A549 (cell line): ENCODE results near the gene FMO3. TPM values are rescaled to one million over a fixed set of nuclear protein-coding genes. Genes with fewer than 3 reads are reported as not detected.

Experiments used
- ATAC-seq, 2 experiments: fragments of 200-7000 bp in 1 of 2; fragments of >200 bp in 1 of 2; cut with Nextera tagmentation in 1 of 2; cut with Tn5 transposase in 1 of 2; 3 replicates each; pipeline versions ENCODE4 v1.8.0 to v1.9.1; 2018 to 2020; ENCODE audit warnings: mild to moderate bottlenecking in 1 of 2, moderate library complexity in 1 of 2
- CTCF ChIA-PET: fragments of 300-600 bp; sonication (Branson Sonifier 250); formaldehyde crosslinking; extraction: SDS; loops from one replicate; lab custom pipeline; 2021; ENCODE audit warnings: antibody characterized with exemption, inconsistent platforms; lab: Yijun Ruan, JAX
- POLR2A ChIA-PET: fragments of 350-600 bp; formaldehyde crosslinking; extraction: SDS; loops from one replicate; lab custom pipeline; 2021; ENCODE audit warnings: antibody characterized with exemption, inconsistent platforms; lab: Yijun Ruan, JAX
- DNase-seq, 2 experiments: peaks; one replicate each; pipeline versions ENCODE4 v3.0.0 to v3.0.0-alpha.2; 2011 to 2016; ENCODE audit warnings: low read depth in 1 of 2, low spot score in 1 of 2
- FAIRE-seq: peaks from 2 replicates; lab custom pipeline; 2011; peaks lifted over from hg19 to GRCh38; lab: Jason Lieb, UNC
- H3K27ac ChIP-seq, 2 experiments: fragments of >200 bp; sonication (Bioruptor Twin); formaldehyde crosslinking; 3 replicates each; pipeline ENCODE4 v1.5.1; 2016 to 2017
- H3K4me1 ChIP-seq: fragments of >200 bp; sonication (Bioruptor Twin); formaldehyde crosslinking; 3 replicates; pipeline ENCODE4 v1.6.1; 2016
- H3K4me2 ChIP-seq: fragments of >200 bp; sonication (Bioruptor Twin); formaldehyde crosslinking; 3 replicates; pipeline ENCODE4 v1.6.1; 2016
- H3K4me3 ChIP-seq: fragments of >200 bp; sonication (Bioruptor Twin); formaldehyde crosslinking; 3 replicates; pipeline ENCODE4 v1.5.1; 2016
- H3K9me3 ChIP-seq: fragments of >200 bp; sonication (Bioruptor Twin); formaldehyde crosslinking; 3 replicates; pipeline ENCODE4 v1.6.1; 2016
- BCL3 ChIP-seq: fragments of >200 bp; sonication (Bioruptor Twin); formaldehyde crosslinking; IDR thresholded peaks from 3 replicates; pipeline ENCODE4 v1.6.1; 2016
- BHLHE40 ChIP-seq: IDR thresholded peaks from 2 replicates; pipeline ENCODE4 v1.6.1; 2012; ENCODE audit warnings: low read depth, low read length, inconsistent platforms
- CHD2 ChIP-seq: fragments of 150-350 bp; IDR thresholded peaks from 2 replicates; pipeline ENCODE4 v1.6.1; 2014; ENCODE audit warnings: low read length; ENCODE audit not compliant: partially characterized antibody
- EHMT2 ChIP-seq: fragments of 200-600 bp; sonication (generic); IDR thresholded peaks from 2 replicates; pipeline ENCODE4 v1.6.1; 2016; ENCODE audit warnings: antibody characterized with exemption, low read depth, mild to moderate bottlenecking, moderate library complexity
- ELK1 ChIP-seq: fragments of 150-350 bp; IDR thresholded peaks from 2 replicates; pipeline ENCODE4 v1.6.1; 2014; ENCODE audit warnings: low read depth, mild to moderate bottlenecking, low read length
- ESRRA ChIP-seq: fragments of 150-350 bp; IDR thresholded peaks from 2 replicates; pipeline ENCODE4 v1.6.1; 2014; ENCODE audit warnings: mild to moderate bottlenecking, low read length, borderline replicate concordance
- HDAC2 ChIP-seq: fragments of 200-600 bp; sonication (generic); IDR thresholded peaks from 2 replicates; pipeline ENCODE4 v1.6.1; 2016
- HMGXB4 ChIP-seq: fragments of 250-450 bp; sonication (Bioruptor Pico); IDR thresholded peaks from 2 replicates; pipeline ENCODE4 v1.5.0; 2021; ENCODE audit warnings: mild to moderate bottlenecking, moderate library complexity, borderline replicate concordance
- HOXB13 ChIP-seq: fragments of 250-450 bp; sonication (Bioruptor Pico); IDR thresholded peaks from 2 replicates; pipeline ENCODE4 v1.5.0; 2020; ENCODE audit warnings: low read depth, mild to moderate bottlenecking, moderate library complexity
- HOXB5 ChIP-seq: fragments of 250-450 bp; sonication (Bioruptor Pico); IDR thresholded peaks from 2 replicates; pipeline ENCODE4 v1.5.0; 2020; ENCODE audit warnings: mild to moderate bottlenecking, moderate library complexity
- KDM1A ChIP-seq: fragments of 200-600 bp; sonication (generic); IDR thresholded peaks from 2 replicates; pipeline ENCODE4 v1.6.1; 2016; ENCODE audit warnings: low read depth, mild to moderate bottlenecking
- KDM5A ChIP-seq: fragments of 200-600 bp; sonication (generic); IDR thresholded peaks from 2 replicates; pipeline ENCODE4 v1.6.1; 2016; ENCODE audit warnings: antibody characterized with exemption, mild to moderate bottlenecking
- MYC ChIP-seq: IDR thresholded peaks from 2 replicates; pipeline ENCODE4 v1.6.1; 2012; ENCODE audit warnings: mild to moderate bottlenecking, inconsistent platforms, low read length, improper control_type of control experiment, borderline replicate concordance
- NFE2L2 ChIP-seq: fragments of 150-350 bp; conservative IDR thresholded peaks from 2 replicates; pipeline ENCODE4 v1.6.1; 2014; ENCODE audit warnings: low read length
- NR3C1 ChIP-seq: fragments of >200 bp; sonication (Bioruptor Twin); formaldehyde crosslinking; IDR thresholded peaks from 3 replicates; pipeline ENCODE4 v1.6.1; 2017
- PBX3 ChIP-seq: IDR thresholded peaks from 2 replicates; pipeline ENCODE4 v1.6.1; 2012
- POLR2A ChIP-seq: IDR thresholded peaks from 2 replicates; pipeline ENCODE4 v1.6.1; 2012; ENCODE audit warnings: mild to moderate bottlenecking, low read length
- RAD21 ChIP-seq, 2 experiments: fragments of >200 bp in 1 of 2; sonication (Bioruptor Twin) in 1 of 2; formaldehyde crosslinking in 1 of 2; IDR thresholded peaks in 1 of 2; conservative IDR thresholded peaks in 1 of 2; 2 replicates in 1 of 2; 3 replicates in 1 of 2; pipeline ENCODE4 v1.6.1; 2012 to 2018; ENCODE audit warnings: inconsistent platforms in 1 of 2
- RCOR1 ChIP-seq: fragments of 150-350 bp; IDR thresholded peaks from 2 replicates; pipeline ENCODE4 v1.6.1; 2014; ENCODE audit warnings: antibody characterized with exemption, low read length, low read depth
- RFX5 ChIP-seq: fragments of 450-650 bp; IDR thresholded peaks from 2 replicates; pipeline ENCODE4 v1.7.1; 2014; ENCODE audit warnings: antibody characterized with exemption, mild to moderate bottlenecking, moderate library complexity
- RNF2 ChIP-seq: fragments of 200-600 bp; sonication (generic); IDR thresholded peaks from 2 replicates; pipeline ENCODE4 v1.6.1; 2016; ENCODE audit warnings: low read depth, mild to moderate bottlenecking, antibody characterized with exemption, moderate library complexity, borderline replicate concordance
- TFCP2L1 ChIP-seq: fragments of 250-450 bp; sonication (Bioruptor Pico); IDR thresholded peaks from 2 replicates; pipeline ENCODE4 v1.5.0; 2021; ENCODE audit warnings: mild to moderate bottlenecking
- ZNF302 ChIP-seq: fragments of 250-450 bp; sonication (Bioruptor Pico); IDR thresholded peaks from 2 replicates; pipeline ENCODE4 v1.9.0; 2021; ENCODE audit warnings: inconsistent platforms, mild to moderate bottlenecking, moderate library complexity
- ZSCAN20 ChIP-seq: fragments of 250-450 bp; sonication (Bioruptor Pico); IDR thresholded peaks from 2 replicates; pipeline ENCODE4 v1.8.0; 2022; ENCODE audit warnings: mild to moderate bottlenecking, moderate library complexity
- WGBS: methylation state at CpG from one replicate; pipeline ENCODE4 v1.1.6; 2017; ENCODE audit errors: missing lambda C conversion rate; 5-methylcytosine and 5-hydroxymethylcytosine counted together
- polyA plus RNA-seq, 4 experiments: library from polyadenylated mRNA; depleted of rRNA in 3 of 4; stranded (reverse); fragments of >200 nt; fragmentation: RNase III in 1 of 4; extraction: RNeasy Plus Mini Kit Qiagen cat#74134 plus additional on column Dnase treatment in 1 of 4; gene quantifications; 2 replicates in 3 of 4; 3 replicates in 1 of 4; pipeline ENCODE4 v1.2.3, GENCODE V29; 2011 to 2017

The FMO3 gene
- polyA plus RNA-seq, 2 of the 4 experiments (the other 2 are of a cell fraction), result not detected

- CTCF ChIA-PET, result no interaction called here
- H3K9me3 ChIP-seq, result no peaks in the 10 kb centered on the region
- H3K4me1 ChIP-seq, result no peaks in the 10 kb centered on the region
- no peak for TF ChIP-seq TFCP2L1 (CRISPR knock-in tag)
- no peak for TF ChIP-seq HOXB13 (CRISPR knock-in tag)
- TF ChIP-seq NR3C1, result no peak
- TF ChIP-seq RFX5, result no peak
- no peak for TF ChIP-seq RCOR1
- TF ChIP-seq BHLHE40, result no peak
- no peak for TF ChIP-seq MYC
- TF ChIP-seq EHMT2, result no peak
- TF ChIP-seq ESRRA, result no peak
- no peak for TF ChIP-seq NFE2L2
- no peak for TF ChIP-seq POLR2A
- no peak for TF ChIP-seq KDM1A
- no peak for TF ChIP-seq ZSCAN20 (CRISPR knock-in tag)
- no peak for TF ChIP-seq BCL3
- no peak for TF ChIP-seq KDM5A
- TF ChIP-seq ZNF302 (CRISPR knock-in tag), result no peak
- TF ChIP-seq CHD2, result no peak
- no peak for TF ChIP-seq ELK1
- TF ChIP-seq RAD21 (conservative IDR thresholded peaks at IDR 0.05 in 1 of 2, IDR thresholded peaks at IDR 0.05 in 1 of 2), result no peak
- H3K27ac ChIP-seq, result no peak overlapping the region
- POLR2A ChIA-PET, result no interaction called here
- FAIRE-seq (no peak), DNase-seq (no peak), ATAC-seq (no peak)
- 24% methylated on average over 3 of the region's 3 CpGs for WGBS
- no peak overlapping the region for H3K4me3 ChIP-seq
- H3K4me2 ChIP-seq, result no peak overlapping the region
These were observed 16.7 kb downstream of the FMO3 start for GRCh38 chr1:171107262-171107940.

GRCh38 chr1:171107969-171108368 lies 17.3 kb downstream of the FMO3 start:
- no peak overlapping the region for H3K4me2 ChIP-seq
- TF ChIP-seq HOXB5 (CRISPR knock-in tag), result no peak
- ATAC-seq (no peak), FAIRE-seq (no peak), DNase-seq (no peak)
- H3K9me3 ChIP-seq, result no peaks in the 10 kb centered on the region
- H3K27ac ChIP-seq, result no peak overlapping the region
- 8% methylated on average over 8 of the region's 8 CpGs for WGBS
- H3K4me1 ChIP-seq, result no peaks in the 10 kb centered on the region
- ChIA-PET CTCF (no interaction called here), POLR2A (no interaction called here)
- H3K4me3 ChIP-seq, result no peak overlapping the region

- ATAC-seq (no peak), FAIRE-seq (no peak), DNase-seq (no peak)
- Histone ChIP-seq H3K4me1 (no peaks in the 10 kb centered on the region), H3K4me2 (no peak overlapping the region), H3K27ac (no peak overlapping the region), H3K9me3 (no peaks in the 10 kb centered on the region), H3K4me3 (no peak overlapping the region)
- 51% methylated on average over 7 of the region's 7 CpGs for WGBS
- POLR2A ChIA-PET, result no interaction called here
- CTCF ChIA-PET, result no interaction called here
- TF ChIP-seq PBX3 (no peak), BCL3 (no peak), HMGXB4 (CRISPR knock-in tag) (no peak), ELK1 (no peak), RAD21 (conservative IDR thresholded peaks at IDR 0.05 in 1 of 2, IDR thresholded peaks at IDR 0.05 in 1 of 2) (no peak), HDAC2 (no peak), RNF2 (no peak), NR3C1 (no peak)
These were observed 19.3 kb downstream of the FMO3 start for GRCh38 chr1:171109966-171110365.
